HepG2 (cell line): Measurements from ENCODE around the gene ARHGAP26. TPM values are rescaled to one million over a fixed set of nuclear protein-coding genes. Genes with fewer than 3 reads are reported as not detected.

ENCODE experiments used
- ARID5B ChIP-seq: IDR thresholded peaks from 2 replicates; pipeline ENCODE4 v1.4.0; 2020; ENCODE audit warnings: mild to moderate bottlenecking, missing genetic modification reagents
- ATRX ChIP-seq: sonication (generic); formaldehyde crosslinking; IDR thresholded peaks from 2 replicates; pipeline ENCODE4 v1.4.0; 2020; ENCODE audit warnings: missing genetic modification reagents, borderline replicate concordance
- BCL6 ChIP-seq: IDR thresholded peaks from 2 replicates; pipeline ENCODE4 v1.6.1; 2016; ENCODE audit warnings: missing genetic modification reagents, missing compliant biosample characterization
- EEA1 ChIP-seq: sonication (generic); formaldehyde crosslinking; IDR thresholded peaks from 2 replicates; pipeline ENCODE4 v1.5.1; 2020; ENCODE audit warnings: mild to moderate bottlenecking, missing genetic modification reagents, borderline replicate concordance
- ELF4 ChIP-seq: sonication (generic); formaldehyde crosslinking; IDR thresholded peaks from 2 replicates; pipeline ENCODE4 v1.5.0; 2020; ENCODE audit warnings: missing genetic modification reagents, mild to moderate bottlenecking, moderate library complexity, borderline replicate concordance
- HIC2 ChIP-seq: sonication (generic); formaldehyde crosslinking; IDR thresholded peaks from 2 replicates; pipeline ENCODE4 v1.9.0; 2022; ENCODE audit warnings: low read depth, missing genetic modification reagents
- IRF2 ChIP-seq: IDR thresholded peaks from 2 replicates; pipeline ENCODE4 v1.6.1; 2018; ENCODE audit warnings: missing genetic modification reagents, missing compliant biosample characterization
- KDM3A ChIP-seq: IDR thresholded peaks from 2 replicates; pipeline ENCODE4 v1.6.1; 2018; ENCODE audit warnings: low read depth, missing compliant biosample characterization
- KDM5B ChIP-seq: sonication (generic); formaldehyde crosslinking; IDR thresholded peaks from 2 replicates; pipeline ENCODE4 v1.4.0; 2020; ENCODE audit warnings: missing genetic modification reagents, mild to moderate bottlenecking, borderline replicate concordance
- MZF1 ChIP-seq: sonication (generic); formaldehyde crosslinking; IDR thresholded peaks from 2 replicates; pipeline ENCODE4 v1.8.1; 2023; ENCODE audit warnings: mild to moderate bottlenecking, missing genetic modification reagents, borderline replicate concordance
- NCOA2 ChIP-seq: sonication (generic); formaldehyde crosslinking; IDR thresholded peaks from 2 replicates; pipeline ENCODE4 v1.8.0; 2022; ENCODE audit warnings: inconsistent platforms
- PAXIP1 ChIP-seq: sonication (generic); formaldehyde crosslinking; conservative IDR thresholded peaks from 2 replicates; pipeline ENCODE4 v1.4.0; 2020; ENCODE audit warnings: mild to moderate bottlenecking, missing genetic modification reagents, moderate library complexity
- POLR2AphosphoS5 ChIP-seq: IDR thresholded peaks from 2 replicates; pipeline ENCODE4 v1.6.1; 2012; ENCODE audit warnings: low read depth, low read length
- SOX13 ChIP-seq, 3 experiments: fragments of 450-650 bp in 1 of 3; sonication (generic) in 1 of 3; formaldehyde crosslinking in 1 of 3; IDR thresholded peaks in 2 of 3; conservative IDR thresholded peaks in 1 of 3; 2 replicates each; pipeline versions ENCODE4 v1.5.0 to v1.6.1; 2016 to 2020; ENCODE audit warnings: antibody characterized with exemption in 1 of 3, mild to moderate bottlenecking in 1 of 3, missing compliant biosample characterization in 1 of 3, missing genetic modification reagents in 1 of 3, moderate library complexity in 1 of 3
- TCF7L2 ChIP-seq: IDR thresholded peaks from 2 replicates; pipeline ENCODE4 v1.6.1; 2011; ENCODE audit warnings: mild to moderate bottlenecking, low read depth, low read length, moderate library complexity
- TEAD3 ChIP-seq: optimal IDR thresholded peaks from 2 replicates; pipeline ENCODE3; 2016; ENCODE audit warnings: borderline replicate concordance
- THAP11 ChIP-seq: IDR thresholded peaks from 2 replicates; pipeline ENCODE4 v1.6.1; 2016; ENCODE audit warnings: missing biosample characterization, missing genetic modification reagents
- ZNF367 ChIP-seq: sonication (generic); formaldehyde crosslinking; IDR thresholded peaks from 2 replicates; pipeline ENCODE4 v1.4.0; 2020; ENCODE audit warnings: missing genetic modification reagents, borderline replicate concordance
- polyA plus RNA-seq, 8 experiments: library from polyadenylated mRNA; depleted of rRNA in 3 of 8; stranded (reverse) in 7 of 8; unstranded in 1 of 8; fragments of >200 nt; fragmentation: Illumina TruSeq in 4 of 8; extraction: Trizol in 4 of 8; gene quantifications; 2 replicates each; pipeline versions ENCODE4 v1.2.1 to v1.2.3, GENCODE V29; 2011 to 2016; ENCODE audit warnings: low read depth in 4 of 8, missing spikeins in 1 of 8, mixed read lengths in 1 of 8; ENCODE audit not compliant: insufficient read depth in 1 of 8
- total RNA-seq, 5 experiments: library from RNA; depleted of rRNA; stranded (reverse); fragments of >200 nt; fragmentation: Illumina TruSeq; extraction: Trizol; gene quantifications; 2 replicates each; pipeline ENCODE4 v1.2.3, GENCODE V29; 2016; ENCODE audit warnings: low read depth in 1 of 5

Gene ARHGAP26
- total and polyA plus RNA-seq, 2 of the 13 experiments (the other 11 are each of a cell fraction or from before 2014, with no cell fraction given) = 9.6 to 18.2 TPM

GRCh38 chr5:142808878-142809598 lies 38.9 kb downstream of the ARHGAP26 start (continued):
- TF ChIP-seq PAXIP1 (CRISPR knock-in tag) (peak; percentile 30; the same call in 1 of the 2 replicates), SOX13 (IDR thresholded peaks at IDR 0.05) (no peak), SOX13 (CRISPR knock-in tag; conservative IDR thresholded peaks at IDR 0.05 in 1 of 2, IDR thresholded peaks at IDR 0.05 in 1 of 2) (peak in 1 of 2 experiments; percentile 21; a peak in 1 of 4 replicates), HIC2 (CRISPR knock-in tag) (no peak), THAP11 (CRISPR knock-in tag) (peak; percentile 23; the same call in 1 of the 2 replicates), EEA1 (CRISPR knock-in tag) (no peak), BCL6 (CRISPR knock-in tag) (peak; percentile 88), TCF7L2 (no peak), KDM5B (CRISPR knock-in tag) (no peak), NCOA2 (0 out of 2 replicates have a peak, but pooled peaks have one; percentile 13), IRF2 (CRISPR knock-in tag) (no peak), MZF1 (CRISPR knock-in tag) (no peak), POLR2AphosphoS5 (no peak), ATRX (CRISPR knock-in tag) (no peak), KDM3A (CRISPR knock-in tag) (no peak), ARID5B (CRISPR knock-in tag) (0 out of 2 replicates have a peak, but pooled peaks have one; percentile 13), TEAD3 (CRISPR knock-in tag) (peak; percentile 36), ELF4 (CRISPR knock-in tag) (no peak), ZNF367 (no peak)
